Bronchial smooth muscle cell (primary cell): Measurements from ENCODE around the gene FAM124B. TPM values are rescaled to one million over a fixed set of nuclear protein-coding genes. Genes with fewer than 3 reads are reported as not detected.

Source experiments
- total RNA-seq: library from RNA; depleted of rRNA; stranded (reverse); fragments of >200 nt; gene quantifications from 2 replicates; pipeline ENCODE4 v1.2.1, GENCODE V29; 2014

Gene FAM124B
- total RNA-seq = under 0.01 and 0.16 TPM in 2 replicates

GRCh38 chr2:224401641-224402342, at the start of gene FAM124B:
Gene FAM124B, minus strand, starts transcription at chr2:224402107. Its CDS starts 339 bp downstream, at chr2:224401768.

Other genes with a start within 250 kb of the FAM124B start
- gene CUL3, start 183.3 kb upstream of the FAM124B start, total RNA-seq = 48.2 and 51.9 TPM in 2 replicates